GM20000 (cell line): Measurements from ENCODE around the gene B4GALT1.
A peak's percentile ranks its signal among the peaks of the same experiment; 100 is the strongest.

Experiments used
- DNase-seq: peaks from one replicate; pipeline ENCODE4 v3.0.0; 2012; ENCODE audit warnings: low spot score
- TF ChIP-seq, protein P1 (sequence below): IDR thresholded peaks from 2 replicates; pipeline ENCODE4 v1.5.1; 2012; ENCODE audit warnings: mild to moderate bottlenecking, control low read depth; ENCODE audit errors: extremely low read depth, missing control alignments

Gene B4GALT1

DNA sequence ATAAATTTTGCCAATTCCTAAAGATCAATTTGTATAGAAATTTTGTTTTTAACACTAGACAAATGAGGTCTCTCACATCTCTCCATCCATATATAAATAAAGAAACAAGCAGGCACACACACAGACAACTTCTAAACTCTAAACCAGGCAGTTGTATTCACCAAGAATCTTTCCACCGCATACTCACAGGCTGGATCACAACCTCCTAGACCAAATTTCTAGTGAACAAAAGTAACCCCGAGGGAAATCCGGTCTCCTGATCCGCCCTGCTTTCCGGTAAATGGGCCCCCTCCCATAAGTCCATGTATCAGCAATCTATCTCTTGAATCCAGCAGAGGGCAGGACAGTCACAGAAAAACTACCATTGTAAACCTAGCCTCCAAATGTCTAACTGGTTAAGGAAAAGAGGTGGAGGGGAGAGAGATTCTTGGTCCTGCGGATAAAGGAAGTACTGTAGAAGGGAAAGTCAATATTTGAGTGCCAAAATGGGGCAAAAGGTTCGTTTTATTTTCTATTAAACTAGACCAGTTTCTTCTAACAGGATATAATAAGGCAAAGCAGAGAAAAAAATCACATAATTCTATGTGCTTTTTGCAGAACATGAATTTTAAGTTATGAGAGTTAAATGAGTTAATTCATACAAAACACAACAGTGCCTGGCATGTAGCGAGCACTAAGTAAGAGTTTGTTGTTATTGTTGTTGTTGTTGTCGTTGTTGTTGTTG lies 85.8 kb downstream of the B4GALT1 start:
- DNase-seq, result peak; percentile 80
- TF ChIP-seq, protein P1, sequence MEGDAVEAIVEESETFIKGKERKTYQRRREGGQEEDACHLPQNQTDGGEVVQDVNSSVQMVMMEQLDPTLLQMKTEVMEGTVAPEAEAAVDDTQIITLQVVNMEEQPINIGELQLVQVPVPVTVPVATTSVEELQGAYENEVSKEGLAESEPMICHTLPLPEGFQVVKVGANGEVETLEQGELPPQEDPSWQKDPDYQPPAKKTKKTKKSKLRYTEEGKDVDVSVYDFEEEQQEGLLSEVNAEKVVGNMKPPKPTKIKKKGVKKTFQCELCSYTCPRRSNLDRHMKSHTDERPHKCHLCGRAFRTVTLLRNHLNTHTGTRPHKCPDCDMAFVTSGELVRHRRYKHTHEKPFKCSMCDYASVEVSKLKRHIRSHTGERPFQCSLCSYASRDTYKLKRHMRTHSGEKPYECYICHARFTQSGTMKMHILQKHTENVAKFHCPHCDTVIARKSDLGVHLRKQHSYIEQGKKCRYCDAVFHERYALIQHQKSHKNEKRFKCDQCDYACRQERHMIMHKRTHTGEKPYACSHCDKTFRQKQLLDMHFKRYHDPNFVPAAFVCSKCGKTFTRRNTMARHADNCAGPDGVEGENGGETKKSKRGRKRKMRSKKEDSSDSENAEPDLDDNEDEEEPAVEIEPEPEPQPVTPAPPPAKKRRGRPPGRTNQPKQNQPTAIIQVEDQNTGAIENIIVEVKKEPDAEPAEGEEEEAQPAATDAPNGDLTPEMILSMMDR, result peak; percentile 40

DNA sequence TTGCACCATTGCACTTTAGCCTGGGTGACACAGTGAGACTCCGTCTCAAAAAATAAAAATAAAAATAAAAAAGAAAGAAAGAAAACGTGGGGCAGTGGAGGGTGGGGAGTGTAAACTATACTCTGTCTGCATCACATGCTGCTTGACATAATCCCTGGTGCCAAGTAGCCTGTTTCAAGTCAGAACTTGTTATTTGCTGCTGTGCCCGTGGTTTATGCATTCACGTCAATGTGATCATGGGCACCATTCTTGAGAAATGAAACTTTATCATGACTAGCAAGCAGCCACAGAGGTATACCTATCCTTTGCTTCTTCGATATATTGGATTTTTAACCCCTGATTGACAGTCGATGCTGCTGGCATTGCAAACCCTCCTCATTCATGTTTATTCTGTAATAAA lies 86.6 kb downstream of the B4GALT1 start:
- no peak for DNase-seq

GRCh38 chr9:33076046-33077004 lies 90.8 kb downstream of the B4GALT1 start, which contains the start of gene SMU1:
TSS of gene SMU1 (minus strand) at chr9:33076674. CDS start at chr9:33076608, 66 bp downstream.
- TF ChIP-seq, protein P1, result no peak
- DNase-seq, result peak; percentile 94

More for the DNA sequence above, 86.6 kb downstream of the B4GALT1 start:
- TF ChIP-seq, protein P1, result no peak

GRCh38 chr9:33068991-33069390 lies 98.1 kb downstream of the B4GALT1 start:
- DNase-seq, result no peak
- TF ChIP-seq, protein P1, result no peak

- DNase-seq, result peak; percentile 48
- TF ChIP-seq, protein P1, result no peak
These were observed 101.7 kb downstream of the B4GALT1 start for GRCh38 chr9:33065157-33066076.
